22Rv1 (cell line): ENCODE results near the gene MFAP5.

Experiments
- CTCF ChIP-seq: fragments of 450-650 bp; IDR thresholded peaks from 2 replicates; pipeline ENCODE4 v1.5.1; 2017; ENCODE audit warnings: mild to moderate bottlenecking
- ZFX ChIP-seq: fragments of 450-650 bp; IDR thresholded peaks from 2 replicates; pipeline ENCODE4 v1.6.1; 2017; ENCODE audit warnings: antibody characterized with exemption, borderline replicate concordance

- TF ChIP-seq CTCF (no peak), ZFX (no peak)
These were observed 13.0 kb upstream of the MFAP5 start for GRCh38 chr12:8675591-8676036.
